GM19452 (cell line): ENCODE results near the gene PCNX2.
"Not testable (repeated sequence)": the region's sequence is repeated elsewhere in the genome, so short reads cannot be mapped to it uniquely, and the experiment has no call there.

Source experiments
- ATAC-seq: cut with Tn5 transposase; IDR thresholded peaks from one replicate; pipeline ENCODE4 v1.9.1; 2021; ENCODE audit not compliant: unreplicated experiment

Gene PCNX2

DNA sequence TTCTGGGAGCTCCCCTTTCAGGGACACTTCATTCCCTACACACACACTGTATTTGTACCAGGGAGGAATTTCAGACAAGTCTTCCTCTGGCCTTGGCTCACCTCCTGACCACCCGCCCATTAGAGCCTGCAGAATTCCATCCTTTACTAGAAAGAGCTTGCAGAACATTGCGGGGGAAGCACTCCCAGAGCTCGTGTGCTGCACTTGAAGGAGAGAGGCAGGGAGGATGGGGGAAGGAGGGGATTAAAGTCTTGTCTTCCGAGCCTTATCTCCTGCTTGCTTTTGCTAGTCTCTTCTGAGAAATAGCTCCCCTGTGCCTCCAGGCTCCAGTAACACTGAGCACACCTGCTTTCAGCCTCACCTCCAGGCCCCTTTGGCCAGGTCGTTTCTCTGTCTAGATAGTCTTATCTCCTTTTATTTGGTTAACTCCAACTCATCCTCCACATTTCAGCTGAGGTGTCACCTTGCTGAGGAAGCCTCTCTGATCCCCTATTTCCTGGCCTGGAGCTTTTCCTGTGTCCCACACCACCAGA is 62.0 kb downstream of the PCNX2 start:
- no peak for ATAC-seq

DNA sequence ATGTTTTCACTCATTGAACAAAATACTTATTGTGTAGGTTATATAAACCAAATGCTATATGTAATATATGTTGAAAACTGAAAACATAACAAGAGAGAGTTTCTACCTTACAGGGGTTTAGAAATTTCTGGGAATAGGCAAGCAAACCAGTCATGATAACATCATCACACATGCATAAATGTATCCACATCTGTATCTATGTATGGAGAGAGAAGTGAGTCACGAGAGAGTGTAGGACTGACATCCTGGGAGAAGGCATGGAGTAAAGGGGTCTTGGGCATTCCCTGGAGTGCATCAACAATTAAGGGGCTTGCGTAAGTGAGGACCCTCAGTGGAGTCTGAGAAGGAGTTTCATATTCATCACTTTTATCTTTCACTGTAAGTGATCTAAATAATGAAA is 65.5 kb downstream of the PCNX2 start:
- ATAC-seq: no peak

DNA sequence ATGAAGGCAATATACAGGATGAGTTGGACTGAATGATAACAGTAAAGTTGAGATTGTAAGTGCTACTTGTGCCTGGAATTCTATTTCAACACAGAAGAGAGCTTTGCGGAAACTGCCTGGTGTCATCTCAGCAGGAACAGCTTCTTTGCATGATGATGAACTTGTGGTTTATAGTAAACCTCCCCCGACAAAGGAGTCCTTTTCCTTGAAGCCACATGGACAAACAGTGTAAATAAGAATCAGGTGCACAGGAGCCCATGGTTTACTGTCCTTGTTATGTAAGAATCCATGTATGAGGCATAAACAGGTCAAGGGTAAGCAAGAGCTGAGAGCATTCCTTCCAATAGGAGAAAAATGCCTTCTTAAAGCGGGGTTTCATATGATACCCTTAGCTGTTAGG is 66.2 kb downstream of the PCNX2 start:
- ATAC-seq: no peak

- ATAC-seq: no peak
Measured at GRCh38 chr1:233227930-233228465, 67.5 kb downstream of the PCNX2 start.

- no peak for ATAC-seq
Measured at GRCh38 chr1:233224311-233224710, 71.2 kb downstream of the PCNX2 start.

DNA sequence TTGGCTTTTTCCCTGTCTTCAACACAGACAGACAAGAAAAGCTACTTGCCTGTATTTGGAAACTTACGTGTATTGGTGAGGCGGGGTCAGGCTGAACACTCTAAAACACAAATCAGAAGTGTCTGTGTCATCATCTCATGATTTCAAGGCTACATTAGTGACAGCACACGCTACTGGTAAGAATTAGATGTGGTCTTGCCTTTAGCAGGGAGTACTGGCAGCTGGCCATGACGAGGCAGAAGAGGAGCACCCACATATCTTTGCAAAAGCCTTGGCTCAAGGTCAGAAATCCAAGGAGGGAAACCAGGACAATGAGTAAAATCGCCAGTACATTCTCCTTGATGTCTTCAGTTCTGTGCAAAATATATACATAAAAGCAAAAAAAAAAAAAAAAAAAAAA is 77.7 kb downstream of the PCNX2 start:
- ATAC-seq: no peak

- ATAC-seq: no peak
Measured at GRCh38 chr1:233216009-233216408, 79.5 kb downstream of the PCNX2 start.

DNA sequence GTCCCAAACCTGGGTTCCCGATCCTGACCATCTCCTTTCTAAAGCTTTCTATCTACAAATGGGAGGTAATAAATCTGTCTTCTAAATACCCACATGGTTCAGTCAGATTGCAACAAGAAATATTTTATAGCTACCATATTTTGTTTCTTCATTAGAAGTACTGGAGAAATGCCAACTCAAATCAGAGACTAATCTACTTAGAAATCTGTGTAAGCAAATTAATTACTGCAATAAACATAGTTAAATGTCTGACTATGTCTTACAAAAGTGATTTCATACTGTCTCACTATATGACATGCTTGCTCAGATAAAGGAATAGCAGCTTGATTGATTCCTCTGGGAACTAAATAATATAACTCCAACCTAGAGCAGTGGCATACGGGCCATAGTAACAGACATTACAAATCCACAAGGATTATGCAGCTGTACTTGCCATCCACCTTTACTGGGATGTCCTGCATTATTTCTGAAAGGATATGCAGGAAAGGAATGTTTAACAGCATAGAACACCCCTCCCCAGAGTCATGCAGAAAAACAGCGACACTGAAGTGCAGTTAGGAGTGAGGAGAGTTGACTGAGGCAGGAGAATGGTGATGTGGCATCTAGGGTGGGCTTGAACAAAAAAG is 80.3 kb downstream of the PCNX2 start:
- ATAC-seq: no peak

DNA sequence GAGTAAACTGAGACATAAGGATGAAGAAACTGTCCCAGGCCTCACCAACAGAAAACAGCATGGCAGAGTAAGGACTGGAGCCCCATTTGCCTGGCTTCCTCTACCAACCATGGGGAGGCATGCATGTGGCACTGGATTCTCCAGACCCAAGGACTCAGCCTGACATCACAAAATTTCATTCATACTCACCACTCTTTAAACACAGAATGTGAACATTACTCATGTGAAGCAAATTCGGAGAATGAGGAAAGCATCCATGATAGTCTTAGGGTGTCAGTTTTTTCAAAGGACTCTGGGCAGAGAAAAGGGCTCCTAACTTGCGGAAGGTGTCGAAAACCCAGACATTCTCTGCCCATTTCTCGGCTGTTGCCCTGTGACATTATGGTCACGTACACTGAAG is 83.9 kb downstream of the PCNX2 start:
- no peak for ATAC-seq

DNA sequence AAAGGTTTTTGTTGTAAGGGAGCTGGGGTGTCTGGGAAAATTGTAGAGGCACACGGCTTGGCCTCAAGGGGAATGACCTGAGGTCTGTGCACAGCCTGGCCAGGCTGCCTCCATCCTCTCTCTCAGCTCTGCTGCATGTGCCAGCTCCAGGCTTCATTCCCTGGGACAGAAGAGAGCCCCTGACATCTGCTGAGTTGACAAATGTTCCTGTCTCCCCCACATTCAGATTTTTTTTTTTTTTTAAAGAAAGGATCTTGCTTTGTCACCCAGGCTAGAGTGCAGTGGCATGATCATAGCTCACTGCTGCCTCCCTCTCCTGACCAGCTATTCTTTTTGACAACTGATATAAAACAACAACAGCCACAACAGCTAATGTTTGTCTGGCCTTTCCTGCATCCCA is 84.4 kb downstream of the PCNX2 start:
- ATAC-seq: no peak

GRCh38 chr1:233209481-233209880 is 86.0 kb downstream of the PCNX2 start:
- no peak for ATAC-seq

DNA sequence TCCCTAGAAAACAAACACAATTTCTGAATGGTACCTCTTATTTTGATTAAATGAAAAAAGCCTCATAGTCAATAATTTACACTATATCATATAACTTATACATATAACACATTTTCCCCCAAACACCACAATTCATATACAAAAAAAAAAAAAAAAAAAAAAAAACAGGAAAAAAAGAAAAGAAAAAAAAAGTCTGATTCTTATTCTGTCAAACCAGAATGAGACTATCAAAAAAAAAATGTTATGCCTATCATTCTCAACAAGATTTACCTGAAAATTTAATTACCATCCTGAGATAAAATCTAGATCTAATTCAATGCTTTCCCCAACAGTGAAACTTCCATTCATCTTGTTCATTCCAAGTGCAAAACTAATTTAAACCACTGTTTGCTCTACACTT is 86.8 kb downstream of the PCNX2 start:
- no peak for ATAC-seq

DNA sequence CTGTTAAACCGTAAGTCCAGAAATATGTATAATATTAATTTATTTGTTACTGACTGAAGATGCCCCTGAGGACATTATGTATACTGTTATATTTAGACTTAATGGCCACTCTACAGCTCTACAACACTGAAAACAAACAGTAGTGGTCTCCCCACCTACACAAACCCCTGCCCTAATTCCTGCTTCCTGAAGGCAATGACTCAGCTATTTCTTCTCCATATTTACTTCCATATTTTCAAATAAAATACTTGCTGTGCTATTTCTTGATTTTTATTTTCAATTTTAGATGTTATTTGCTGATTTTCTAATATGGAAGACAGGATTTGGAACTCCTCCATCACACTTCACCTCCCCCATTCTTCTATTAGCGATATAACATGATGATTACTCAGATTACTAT is 97.6 kb downstream of the PCNX2 start:
- no peak for ATAC-seq

GRCh38 chr1:233193741-233194140 is 101.8 kb downstream of the PCNX2 start:
- ATAC-seq: no peak

GRCh38 chr1:233190987-233191386 is 104.5 kb downstream of the PCNX2 start:
- no peak for ATAC-seq

- no peak for ATAC-seq
Measured at GRCh38 chr1:233189526-233189925, 106.0 kb downstream of the PCNX2 start.

GRCh38 chr1:233188061-233188460 is 107.5 kb downstream of the PCNX2 start:
- no peak for ATAC-seq

DNA sequence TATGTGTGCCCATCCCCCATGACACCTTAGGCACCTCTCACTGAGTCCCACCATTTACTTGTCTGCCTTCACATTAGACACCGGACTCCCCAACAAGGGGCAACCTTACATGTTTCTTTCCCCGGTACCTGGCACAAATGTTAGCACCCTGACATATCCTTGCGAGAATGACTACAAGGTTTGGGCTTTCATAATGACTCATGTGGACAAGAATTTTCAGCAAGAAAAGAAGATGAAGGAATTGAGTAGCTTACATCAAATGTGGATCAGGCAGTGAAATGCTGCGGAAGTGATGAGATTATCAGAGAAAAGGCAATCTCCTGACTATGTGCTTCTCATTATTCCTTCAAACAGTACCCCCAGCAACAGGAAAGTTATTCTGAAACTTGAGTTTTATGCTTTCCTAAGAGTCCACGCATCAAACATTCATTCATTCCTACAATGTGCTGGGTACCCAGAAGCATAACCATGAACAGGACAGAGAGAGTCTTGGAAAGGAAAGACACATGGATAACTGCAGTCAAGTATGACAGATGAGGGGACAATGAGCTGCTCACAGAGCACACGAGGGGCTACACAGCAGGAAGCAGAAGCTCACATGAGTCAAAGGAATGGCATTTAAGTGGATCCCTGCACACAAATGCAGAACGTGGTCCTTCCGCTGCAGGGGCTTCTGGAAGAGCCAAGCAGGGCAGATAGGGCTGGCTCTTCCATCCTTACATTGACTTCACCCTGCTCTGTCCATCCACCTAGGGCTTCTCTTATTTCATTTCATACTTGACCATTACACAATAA is 112.1 kb downstream of the PCNX2 start:
- no peak for ATAC-seq

GRCh38 chr1:233182587-233182986 is 112.9 kb downstream of the PCNX2 start:
- ATAC-seq: no peak

DNA sequence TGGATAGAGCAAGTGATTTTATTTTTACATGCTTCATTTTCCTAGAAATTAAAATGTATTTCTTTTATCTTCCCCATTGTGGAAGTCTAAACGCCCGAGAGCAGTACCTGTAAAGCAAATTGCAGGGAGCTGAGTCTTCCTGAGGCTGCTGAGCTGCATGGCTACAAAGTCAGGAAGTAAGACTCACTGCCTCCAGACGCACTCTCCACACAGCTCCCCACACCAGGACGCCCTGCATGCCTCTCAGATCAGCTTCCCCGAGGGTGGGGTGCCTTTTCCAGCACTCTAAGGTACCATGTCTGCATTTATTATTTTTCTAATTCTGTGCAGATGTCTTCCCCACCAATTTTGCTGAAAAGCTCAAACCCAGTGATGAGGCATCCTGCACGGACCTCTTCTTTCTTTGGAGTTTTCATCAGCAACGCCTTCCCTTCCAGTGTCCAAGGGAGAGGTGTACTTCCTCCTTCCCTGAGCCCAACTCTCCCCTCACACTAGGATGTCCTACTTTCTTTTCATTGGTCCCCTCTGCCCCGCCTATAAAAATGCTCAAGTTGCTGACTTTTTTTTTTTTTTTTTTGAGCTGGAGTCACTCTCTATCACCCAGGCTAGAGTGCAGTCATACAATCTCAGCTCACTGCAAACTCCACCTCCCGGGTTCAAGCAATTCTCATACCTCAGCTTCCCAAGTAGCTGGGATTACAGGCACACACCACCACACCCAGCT is 114.7 kb downstream of the PCNX2 start:
- ATAC-seq: no peak

DNA sequence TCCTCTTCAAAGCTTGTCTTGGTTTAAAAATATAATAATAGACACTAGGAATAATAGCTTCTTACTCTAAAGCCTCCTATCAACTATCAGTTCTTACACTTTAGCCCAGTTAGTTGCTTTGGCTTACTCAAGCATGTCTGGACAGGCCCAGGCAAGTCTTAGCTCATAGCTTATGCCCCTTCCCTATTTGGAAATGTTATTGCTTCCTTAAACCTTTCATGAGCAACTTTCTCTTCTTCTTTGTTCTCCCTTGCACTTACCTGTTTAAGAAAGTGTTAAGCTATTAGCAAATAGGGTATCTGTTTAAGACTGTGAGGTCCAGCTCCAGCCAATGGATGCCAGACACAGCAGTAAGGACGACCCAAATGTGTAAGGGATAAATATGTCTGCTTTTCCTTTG is 115.9 kb downstream of the PCNX2 start:
- not testable (repeated sequence) for ATAC-seq

DNA sequence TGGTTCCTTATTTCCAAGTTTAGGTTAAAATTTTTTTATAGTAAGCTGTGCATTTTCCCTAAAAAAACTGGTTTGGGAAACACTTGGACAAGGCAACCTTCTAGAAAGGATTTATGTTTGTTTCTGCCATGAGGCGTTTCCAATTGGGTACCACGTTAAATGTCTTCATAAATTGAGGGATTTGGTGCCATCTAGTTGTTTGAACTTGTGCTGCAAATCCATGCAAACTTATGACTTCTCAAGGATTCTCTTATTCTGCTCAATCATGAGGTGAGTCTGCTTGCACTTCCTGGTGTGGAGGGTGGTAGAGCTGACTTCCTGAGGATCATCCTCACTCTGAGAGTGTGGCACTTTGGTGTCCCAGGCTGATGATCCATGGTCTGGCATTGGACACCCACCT is 123.3 kb downstream of the PCNX2 start:
- no peak for ATAC-seq
